Breast epithelium (tissue), 3 donors: Measurements from ENCODE around the gene PARP11.

ENCODE experiments used
- POLR2A ChIP-seq: fragments of 450-650 bp; IDR thresholded peaks from one replicate; pipeline ENCODE4 v1.6.1; 2016; ENCODE audit warnings: antibody characterized with exemption, mild to moderate bottlenecking, moderate library complexity
- POLR2AphosphoS5 ChIP-seq, 3 donors: sonication (generic); formaldehyde crosslinking; IDR thresholded peaks; one replicate each; pipeline ENCODE4 v1.6.1; 2017; ENCODE audit warnings: antibody characterized with exemption in 3 of 3
- TF ChIP-seq, protein P1 (sequence below), 3 donors: fragments of 450-650 bp; IDR thresholded peaks; one replicate each; pipeline ENCODE4 v1.5.1; 2016 to 2017; ENCODE audit warnings: antibody characterized with exemption in 3 of 3, mild to moderate bottlenecking in 3 of 3, moderate library complexity in 3 of 3

DNA sequence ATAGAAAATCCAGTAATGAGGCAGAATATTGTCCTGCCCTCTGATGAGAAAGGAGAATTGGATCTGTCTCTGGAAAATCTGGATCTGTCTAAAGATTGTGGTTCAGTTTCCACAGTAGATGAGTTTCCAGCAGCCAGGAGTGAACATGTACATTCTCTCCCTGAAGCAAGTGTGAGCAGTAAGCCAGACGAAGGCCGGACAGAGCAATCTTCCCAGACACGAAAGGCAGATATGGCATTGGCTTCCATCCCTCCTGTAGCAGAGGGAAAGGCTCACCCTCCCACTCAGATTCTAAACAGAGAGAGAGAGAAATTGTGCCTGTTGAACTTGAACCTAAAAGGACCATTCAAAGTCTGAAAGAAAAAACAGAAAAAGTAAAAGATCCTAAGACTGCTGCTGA lies 31.4 kb downstream of the PARP11 start:
- TF ChIP-seq POLR2A (no peak), POLR2AphosphoS5 (IDR thresholded peaks at IDR 0.05) (no peak)
- TF ChIP-seq, protein P1, sequence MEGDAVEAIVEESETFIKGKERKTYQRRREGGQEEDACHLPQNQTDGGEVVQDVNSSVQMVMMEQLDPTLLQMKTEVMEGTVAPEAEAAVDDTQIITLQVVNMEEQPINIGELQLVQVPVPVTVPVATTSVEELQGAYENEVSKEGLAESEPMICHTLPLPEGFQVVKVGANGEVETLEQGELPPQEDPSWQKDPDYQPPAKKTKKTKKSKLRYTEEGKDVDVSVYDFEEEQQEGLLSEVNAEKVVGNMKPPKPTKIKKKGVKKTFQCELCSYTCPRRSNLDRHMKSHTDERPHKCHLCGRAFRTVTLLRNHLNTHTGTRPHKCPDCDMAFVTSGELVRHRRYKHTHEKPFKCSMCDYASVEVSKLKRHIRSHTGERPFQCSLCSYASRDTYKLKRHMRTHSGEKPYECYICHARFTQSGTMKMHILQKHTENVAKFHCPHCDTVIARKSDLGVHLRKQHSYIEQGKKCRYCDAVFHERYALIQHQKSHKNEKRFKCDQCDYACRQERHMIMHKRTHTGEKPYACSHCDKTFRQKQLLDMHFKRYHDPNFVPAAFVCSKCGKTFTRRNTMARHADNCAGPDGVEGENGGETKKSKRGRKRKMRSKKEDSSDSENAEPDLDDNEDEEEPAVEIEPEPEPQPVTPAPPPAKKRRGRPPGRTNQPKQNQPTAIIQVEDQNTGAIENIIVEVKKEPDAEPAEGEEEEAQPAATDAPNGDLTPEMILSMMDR (IDR thresholded peaks at IDR 0.05): no peak
